GM03348 (cell line): Measurements from ENCODE around the gene LIMS1.
A peak's percentile ranks its signal among the peaks of the same experiment; 100 is the strongest.
"Not testable (repeated sequence)": the region's sequence is repeated elsewhere in the genome, so short reads cannot be mapped to it uniquely, and the experiment has no call there.

Experiments
- DNase-seq: peaks from one replicate; pipeline ENCODE4 v3.0.0; 2012; ENCODE audit warnings: low spot score

LIMS1 gene

DNA sequence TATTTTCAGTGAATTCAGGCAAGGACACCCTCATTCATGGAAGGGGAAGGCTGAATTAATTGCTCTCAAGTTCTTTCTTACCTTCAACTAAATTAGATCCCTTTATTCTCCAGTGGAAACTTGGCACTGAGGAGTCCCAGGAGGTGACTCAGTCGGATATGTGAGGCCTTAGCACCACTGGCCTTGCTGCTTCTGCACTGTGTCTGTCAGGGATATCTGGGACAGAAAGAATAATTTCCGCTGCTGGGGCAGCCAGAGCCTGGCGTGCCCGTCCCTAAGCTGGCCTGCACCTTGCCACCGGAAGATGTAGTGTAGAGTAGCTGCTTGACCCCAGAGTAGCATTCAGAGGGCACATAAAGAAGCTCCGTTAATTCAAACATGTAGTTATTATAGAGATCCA, 53.4 kb downstream of the LIMS1 start:
- DNase-seq = peak; percentile 58

DNA sequence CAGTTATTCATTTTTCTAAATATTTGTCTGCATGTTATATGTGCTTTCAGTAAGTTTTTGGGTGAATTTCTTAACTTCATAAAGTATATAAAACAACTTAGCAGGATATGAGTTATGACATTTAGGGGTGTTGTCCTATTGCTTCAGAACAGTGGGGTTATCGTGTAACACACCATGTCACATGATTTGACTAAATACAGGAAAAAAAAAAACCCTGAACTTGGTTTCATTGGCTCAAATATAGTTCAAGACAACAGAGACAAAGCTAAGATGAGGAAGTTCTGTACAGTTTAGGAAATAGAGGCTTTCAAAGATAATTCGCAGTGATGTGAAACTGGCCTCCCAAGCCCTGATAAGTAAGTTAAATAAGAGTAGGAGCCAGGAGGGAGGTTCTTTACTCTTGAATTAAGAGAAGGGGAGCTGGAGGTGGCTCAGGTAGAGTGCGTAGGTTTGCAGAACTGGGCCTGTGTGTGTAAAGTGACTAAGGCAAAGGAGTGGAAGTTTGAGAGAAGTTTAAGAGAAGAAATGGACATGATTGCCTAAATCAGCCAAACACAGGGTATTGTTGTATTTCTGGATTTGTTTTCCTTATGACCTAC, 53.9 kb downstream of the LIMS1 start:
- no peak for DNase-seq

DNA sequence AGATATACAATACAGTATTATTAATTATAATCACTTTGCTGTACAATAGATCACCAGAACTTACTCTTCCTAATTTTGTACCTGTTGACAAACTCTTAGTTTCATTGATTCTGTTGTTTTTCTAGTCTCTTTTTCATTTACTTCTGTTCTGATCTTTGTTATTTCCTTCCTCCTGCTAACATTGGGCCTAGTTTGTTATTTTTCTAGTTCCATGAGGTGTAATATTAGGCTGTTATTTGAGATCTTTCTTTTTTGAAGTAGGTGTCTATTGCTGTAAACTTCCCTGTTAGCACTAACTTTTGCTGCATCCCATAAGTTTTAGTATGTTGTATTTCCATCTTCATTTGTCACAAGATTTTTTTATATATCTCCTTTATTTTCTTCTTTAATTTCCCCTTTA, 55.1 kb downstream of the LIMS1 start:
- DNase-seq = no peak

DNA sequence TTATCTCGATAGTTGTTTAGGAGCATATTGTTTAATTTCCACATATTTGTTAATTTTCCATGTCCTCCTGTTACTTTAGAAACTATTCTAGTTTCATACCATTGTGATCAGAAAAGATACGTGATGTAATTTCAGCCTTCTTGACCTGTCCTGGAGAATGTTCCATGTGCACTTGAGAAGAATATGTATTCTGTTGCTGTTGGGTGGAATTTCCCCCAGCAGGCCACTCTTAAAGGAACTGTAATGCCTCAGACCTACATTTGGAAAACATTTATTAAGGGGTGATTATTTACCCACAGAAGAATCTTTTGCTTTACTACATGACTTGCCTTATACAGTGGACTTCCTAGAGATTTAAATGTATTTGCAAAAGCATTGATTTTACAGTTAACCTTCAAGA, 55.5 kb downstream of the LIMS1 start:
- no peak for DNase-seq

DNA sequence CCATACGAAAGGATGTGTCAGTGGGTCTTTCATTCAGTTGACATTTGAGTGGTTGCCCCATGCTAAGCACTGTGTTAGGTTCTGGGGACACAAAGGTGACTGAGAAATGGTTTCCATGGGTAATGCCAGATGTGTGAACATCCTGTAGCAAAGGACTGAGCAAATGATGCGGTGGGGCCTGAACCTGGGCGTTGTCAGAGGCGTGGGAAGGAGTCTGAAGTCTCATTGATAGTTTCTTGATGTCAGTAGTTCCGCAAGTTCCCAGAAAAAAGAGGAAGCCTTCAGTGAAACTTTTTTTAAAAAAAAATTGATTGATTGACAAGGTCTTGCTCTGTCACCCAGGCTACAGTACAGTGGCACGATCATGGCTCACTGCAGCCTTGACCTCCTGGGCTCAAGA, 56.9 kb downstream of the LIMS1 start:
- no peak for DNase-seq

DNA sequence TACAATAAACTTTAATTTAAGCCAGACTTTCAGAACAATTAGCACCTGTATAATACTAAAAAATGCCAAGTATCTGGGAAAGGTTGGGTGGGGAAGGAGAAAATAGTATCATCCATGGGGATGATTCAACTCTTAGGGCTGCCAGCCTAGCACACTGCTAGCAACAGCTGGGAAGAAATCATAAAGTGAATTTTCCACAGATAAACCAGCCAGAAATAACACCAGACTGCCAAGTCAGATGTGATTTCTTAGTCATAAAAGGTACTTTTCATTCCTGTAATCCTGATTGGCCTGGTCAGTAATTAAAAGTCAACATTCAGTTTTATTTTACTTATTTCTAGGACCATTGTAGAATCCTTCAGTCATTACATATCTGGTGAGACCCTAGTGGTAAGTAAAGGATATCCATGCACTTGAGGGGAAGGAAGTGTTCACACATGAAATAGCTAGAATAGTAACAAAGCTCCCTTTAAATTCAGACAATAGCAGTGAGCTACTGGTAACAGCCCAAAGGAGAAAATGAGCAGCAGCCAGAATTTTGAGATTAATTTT, 59.4 kb downstream of the LIMS1 start:
- DNase-seq = peak; percentile 61

DNA sequence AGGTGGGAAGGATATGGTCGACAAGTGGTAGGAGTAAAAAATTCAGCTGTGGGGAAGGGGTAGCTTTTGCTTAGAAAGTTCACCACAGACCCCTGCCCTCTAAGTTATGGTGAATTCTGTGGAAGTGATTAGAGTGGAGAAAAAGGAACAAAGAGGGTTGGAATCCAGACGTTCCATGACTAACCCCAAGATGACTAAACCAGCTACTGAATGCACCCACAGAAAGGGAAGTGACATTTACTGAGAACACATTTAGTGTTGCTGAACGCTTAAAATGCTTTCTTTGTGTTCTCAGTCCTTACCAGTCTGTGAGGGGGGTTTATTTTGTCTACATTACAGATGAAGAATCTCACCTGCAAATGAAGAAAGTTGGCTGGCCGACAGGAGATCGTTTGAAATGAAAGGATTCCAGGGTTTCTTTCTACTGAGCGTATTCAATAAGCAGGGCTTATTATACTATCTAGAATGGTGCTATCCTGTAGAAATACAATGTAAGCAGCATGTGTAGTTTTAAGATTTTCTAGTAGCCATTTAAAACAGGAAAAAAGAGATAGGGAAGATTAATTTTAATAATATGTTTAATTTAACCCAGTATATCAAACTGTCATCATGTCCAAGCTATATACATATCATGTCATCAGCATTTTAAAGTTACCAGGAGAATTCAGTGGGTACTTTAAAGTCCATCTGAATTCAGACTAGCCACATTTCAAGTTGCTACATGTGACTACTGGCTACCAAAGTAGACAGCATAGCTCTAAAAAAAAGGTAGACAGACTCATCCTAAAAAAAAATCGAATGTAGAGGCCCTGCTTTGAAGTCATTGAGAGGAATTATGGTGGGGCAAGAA, 60.1 kb downstream of the LIMS1 start:
- peak; percentile 60 for DNase-seq

DNA sequence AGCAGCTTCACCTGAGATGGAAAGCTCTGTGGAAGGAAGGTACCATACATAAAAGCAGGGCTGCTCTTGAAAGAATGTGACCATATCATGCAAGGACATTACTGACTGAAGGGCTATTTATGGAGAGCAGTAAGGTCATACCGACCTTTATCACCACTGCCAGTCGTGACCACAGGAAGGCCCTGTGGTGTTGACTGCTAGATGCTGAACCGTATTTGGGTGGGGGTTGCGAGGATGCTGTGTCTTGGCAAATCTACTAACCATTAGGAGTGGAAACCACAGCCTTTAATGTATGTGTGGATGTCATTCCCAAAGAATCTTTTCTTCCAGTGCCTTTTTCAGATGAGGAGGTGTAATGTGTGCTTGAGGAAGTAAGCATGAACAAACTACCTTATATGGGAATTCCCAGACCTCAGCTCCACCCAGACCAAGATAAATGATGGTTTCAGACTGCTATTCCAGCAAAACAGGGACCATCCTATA, 60.8 kb downstream of the LIMS1 start:
- DNase-seq = peak; percentile 58

DNA sequence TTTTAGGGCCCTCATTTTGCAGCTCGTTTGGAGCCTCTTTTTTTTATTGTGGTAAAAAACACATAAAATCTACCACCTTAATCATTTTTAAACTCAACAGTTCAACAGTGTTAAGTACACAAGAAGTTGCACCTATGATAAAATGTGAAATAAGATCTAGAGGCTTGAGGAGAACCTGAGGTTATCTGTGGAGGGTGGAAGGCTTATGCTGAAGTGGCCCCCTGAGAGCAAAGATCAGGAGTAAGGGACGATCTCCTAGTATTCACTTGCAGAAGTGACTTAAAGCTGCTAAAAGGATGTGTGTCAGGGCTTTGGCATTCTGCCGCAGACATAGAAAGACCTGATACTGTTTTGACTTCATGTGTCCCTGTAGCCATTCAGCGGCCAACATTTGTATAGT, 61.5 kb downstream of the LIMS1 start:
- not testable (repeated sequence) for DNase-seq

DNA sequence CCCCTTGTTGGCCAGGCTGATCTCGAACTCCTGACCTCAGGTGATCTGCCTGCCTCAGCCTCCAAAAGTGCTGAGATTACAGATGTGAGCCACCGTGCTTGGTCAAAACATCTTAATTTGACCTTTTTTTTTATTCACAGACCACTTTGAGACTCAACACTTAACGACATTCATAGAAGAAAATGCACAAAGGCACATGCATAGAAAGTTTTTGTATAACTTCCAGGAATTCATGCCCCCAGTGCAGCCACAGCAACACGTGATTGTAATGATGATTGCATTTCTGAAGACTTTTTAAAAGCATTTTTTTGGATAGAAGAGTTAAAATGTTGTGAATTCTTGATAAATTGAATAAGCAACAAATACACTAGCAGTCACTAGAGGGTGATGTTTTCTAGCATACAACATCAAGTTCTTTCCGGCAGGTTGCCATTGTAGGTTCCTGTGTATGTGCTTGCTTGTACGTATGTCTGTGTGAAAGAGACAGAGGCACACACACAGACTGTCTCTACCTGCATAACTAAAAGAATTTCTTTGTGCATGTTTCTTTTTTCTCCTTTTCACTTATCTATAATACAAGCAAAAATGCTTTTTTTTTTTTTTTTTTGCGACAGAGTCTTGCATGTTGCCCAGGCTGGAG, 63.0 kb downstream of the LIMS1 start:
- not testable (repeated sequence) for DNase-seq

DNA sequence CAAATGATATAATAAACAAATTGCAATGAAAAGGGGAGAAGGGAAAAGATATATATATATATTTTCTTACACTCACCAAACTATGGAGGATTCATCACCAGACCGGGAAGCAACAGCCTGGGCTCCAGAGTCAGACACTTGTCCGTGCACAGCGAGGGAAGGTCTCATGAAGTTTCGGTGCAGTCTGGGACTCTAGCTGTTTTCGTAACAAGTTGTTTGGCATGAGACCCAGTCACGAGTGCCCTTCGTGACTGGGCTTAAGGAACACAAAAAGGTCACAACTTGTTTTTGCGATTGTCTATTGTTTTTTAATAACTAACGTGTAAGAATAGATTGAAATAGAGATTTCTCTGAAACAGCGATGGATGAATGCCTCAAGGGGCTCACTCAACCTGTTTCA, 66.9 kb downstream of the LIMS1 start:
- not testable (repeated sequence) for DNase-seq

DNA sequence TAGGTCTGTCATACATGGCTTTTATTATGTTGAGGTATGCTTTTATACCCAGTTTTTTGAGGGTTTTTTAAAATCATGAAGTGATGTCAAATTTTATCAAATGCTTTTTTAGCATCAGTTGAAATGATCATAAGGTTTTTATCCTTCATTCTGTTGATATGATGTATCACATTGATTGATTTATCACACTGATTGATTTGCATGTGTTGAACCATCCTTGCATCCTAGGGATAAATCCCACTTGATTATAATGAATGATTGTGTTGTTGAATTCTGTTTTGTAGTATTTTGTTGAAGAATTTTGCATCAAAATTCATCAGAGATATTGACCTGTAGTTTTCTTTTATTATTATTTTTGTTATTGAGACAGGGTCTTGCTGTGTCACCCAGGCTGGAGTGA, 68.2 kb downstream of the LIMS1 start:
- DNase-seq = no peak

DNA sequence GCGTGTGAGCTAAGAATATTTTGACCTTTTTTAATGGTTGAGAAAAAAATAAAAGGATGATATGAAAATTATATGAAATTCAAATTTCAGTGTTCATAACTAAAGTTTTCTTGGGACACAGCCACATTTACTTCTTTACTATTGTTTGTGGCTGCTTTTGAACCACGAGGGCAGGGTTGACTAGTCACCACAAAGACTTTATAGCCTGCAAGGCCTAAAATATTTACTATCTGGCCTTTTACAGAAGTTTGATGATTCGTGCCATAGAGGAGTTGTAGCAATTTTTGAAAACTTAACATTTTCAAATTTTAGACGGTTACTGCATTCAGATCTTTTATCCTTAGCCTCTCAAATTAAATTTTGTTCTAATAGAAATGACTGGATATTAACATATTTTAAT, 69.9 kb downstream of the LIMS1 start:
- DNase-seq = no peak

DNA sequence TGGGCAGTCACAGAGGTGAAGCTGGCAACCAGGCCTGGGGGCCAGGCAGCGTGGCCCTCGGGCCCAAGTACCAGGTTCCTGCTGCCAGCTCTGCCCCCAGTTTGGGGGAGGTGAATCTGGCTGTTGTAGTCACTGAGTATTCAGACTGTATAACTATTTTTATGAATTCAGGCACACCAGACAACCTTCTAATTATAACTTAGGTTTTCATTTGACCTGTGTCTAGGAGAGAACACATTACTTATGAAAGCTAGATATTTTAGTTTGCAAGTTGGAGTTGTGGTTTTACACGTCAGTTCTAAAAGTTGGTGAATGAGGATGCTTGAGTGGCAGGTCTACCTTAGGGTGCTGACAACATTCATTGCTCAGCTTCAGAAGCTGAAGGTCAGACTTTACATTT, 71.7 kb downstream of the LIMS1 start:
- DNase-seq = no peak

DNA sequence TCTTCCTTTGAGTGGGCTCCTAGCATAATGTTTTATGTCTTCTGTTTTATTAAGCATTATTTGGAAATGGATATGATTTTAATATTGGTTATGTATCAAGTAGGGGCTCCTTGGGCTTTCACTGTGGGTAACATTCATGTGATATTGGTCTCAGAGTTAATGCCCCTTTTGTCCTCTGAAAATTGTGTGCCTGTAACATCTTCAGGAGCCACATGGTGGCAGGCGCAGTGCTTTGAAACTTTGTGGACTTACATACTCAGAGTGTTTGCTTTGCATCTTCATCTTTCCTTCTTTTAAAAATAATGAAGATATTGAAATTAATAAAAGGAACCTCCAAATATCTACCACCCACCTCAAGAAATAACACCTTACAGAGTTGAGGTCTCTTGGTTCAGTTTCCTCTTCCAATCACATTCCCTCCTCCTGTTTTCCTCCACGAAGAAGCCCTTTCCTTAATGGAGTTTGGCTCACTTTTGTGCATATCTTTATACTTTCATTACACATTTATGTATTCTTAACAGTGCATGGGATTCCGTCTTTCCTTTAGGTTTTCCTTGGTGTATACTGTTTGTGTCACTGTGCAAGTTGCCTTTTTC, 73.5 kb downstream of the LIMS1 start:
- no peak for DNase-seq

DNA sequence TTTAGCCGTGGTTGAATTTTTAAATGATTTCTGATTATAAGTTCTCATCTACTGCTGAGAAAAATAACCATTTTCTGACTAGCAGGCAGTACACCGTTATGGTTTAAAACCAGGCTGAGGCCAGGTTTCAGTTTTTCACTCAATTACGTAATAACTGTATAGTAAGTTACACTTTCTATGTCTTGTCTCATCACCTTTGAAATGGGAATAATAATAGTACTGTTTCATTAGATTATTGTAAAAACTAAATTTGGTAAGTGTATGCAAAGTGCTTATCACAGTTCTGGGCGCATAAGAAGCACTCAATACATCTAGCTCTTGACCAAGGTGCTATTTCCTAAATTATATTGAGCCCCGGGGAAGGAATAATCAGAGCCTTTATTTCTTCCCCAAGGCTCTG, 76.8 kb downstream of the LIMS1 start:
- DNase-seq = no peak

DNA sequence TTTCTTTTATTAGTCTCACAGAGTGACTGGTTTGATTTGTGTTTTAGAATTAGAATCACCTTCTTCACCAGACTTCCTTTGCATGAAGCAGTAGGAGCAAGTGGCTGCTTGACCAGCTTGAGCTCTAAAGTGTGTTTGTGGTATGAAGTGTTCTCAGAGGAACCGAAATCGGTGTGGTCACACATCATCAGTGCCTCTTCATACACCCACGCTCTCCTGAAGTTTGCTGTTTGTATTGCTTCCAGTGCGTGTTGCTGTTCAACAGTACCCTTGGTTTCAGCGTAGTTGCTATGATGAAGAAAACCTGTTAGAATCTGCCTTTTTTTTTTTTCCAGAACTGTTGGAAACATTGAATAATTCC, 77.9 kb downstream of the LIMS1 start:
- no peak for DNase-seq

DNA sequence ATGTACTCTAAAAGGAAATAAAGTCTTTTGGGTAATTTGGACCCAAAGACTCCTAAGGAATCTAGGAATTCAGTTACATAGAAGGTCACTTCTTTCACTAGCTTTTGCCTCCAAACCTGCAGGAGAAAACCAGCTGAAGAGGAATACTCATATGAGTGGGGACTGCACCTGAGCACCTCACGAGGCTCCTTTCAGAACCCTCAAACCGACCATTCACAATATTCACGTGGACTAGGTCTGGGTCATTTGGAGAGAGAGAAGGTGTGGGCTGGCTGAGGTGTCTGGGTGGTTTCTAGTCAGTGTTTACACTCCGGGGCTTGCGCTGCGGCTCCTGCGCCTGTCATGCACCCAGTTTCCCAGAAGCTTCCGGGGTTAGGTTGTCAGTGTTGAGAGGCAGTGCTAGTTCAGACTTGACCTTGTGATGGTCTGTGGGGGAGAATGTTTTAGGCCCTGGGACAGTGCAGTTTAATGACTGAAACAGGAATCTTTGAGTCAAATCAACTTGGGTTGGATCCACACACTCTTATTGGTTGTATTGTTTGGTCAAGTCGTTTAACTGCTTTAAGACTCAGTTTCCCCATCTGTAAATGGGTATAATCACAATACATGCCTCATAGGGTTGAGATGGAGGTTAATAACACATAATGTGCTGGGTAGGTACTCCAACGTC, 78.4 kb downstream of the LIMS1 start:
- no peak for DNase-seq

DNA sequence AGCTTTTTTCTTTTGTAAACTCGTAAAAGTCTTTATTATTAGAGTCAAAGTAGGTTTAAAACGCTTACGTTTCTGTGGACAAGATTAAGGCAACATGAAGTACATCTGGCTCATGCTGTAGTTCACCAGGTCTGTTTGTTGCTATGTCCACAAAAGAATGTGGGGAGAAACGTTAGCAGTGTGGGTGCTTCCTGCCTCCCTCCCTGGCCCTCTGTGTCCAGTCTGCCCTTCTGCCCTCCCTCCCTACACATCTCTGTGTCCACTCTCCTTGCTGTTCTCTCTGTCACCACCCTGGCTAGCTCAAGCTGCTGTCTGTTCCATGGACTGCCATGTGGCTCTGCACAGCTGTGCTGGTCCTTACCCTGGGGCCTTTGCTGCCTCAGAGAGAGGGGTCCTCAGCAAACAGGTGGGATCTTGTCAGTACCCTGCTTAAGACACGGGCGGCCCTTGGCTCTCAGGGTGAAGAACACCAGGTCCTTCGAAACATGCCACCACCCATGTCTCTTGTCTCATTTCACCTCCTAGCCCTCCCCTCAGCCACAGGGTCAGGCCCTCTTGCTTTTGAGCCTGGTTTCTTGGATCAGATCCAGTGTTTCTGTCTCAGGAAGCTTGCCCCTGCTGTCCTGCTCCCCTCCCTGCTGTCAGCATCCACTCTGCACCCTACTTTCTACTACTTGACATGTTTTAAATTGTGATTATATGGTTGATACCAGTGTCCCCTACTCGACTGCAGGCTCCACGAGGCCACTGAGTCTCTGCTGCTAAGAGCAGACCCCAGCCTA, 79.2 kb downstream of the LIMS1 start:
- DNase-seq = no peak

DNA sequence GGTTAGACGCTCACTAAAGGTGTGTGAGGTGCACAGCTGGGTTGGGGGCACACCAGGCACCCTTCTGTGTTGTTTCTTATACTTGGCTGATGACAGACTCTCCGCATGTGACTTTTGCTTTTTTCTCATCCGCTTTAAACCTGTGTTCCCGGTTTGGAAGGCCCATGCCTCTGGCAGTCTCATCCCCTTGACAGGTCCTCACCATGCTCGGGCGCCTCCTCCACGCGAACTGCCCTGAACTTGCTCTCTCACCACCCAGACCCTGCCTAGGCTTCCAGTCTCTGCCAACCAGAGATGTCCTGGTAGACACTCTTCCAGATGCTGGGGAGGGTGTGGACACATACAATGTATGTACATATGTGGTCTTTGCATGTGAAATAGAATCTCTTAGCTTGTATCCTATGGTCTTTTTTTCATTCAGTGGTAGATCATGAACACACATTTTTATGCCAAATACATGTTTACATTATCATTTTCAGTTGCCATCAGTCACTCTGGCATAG, 79.8 kb downstream of the LIMS1 start:
- DNase-seq = no peak

DNA sequence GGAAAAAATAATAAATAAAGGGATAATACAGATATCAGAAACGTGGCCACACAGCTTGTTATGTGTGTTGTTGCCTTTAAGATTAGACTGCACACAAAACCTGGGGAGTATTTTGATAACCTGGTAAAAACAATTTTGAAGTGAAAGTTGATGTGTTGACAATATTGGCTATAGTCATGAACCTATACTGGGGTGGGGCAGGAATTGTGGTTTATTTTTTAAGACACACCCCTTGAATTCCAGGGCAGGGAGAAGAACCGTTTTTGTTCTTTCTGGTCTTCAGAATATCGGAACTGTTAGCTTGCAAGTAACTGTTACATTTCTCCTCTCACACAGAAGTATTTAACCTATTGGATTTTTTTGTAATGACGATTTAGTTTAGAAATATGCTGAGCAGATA, 80.4 kb downstream of the LIMS1 start:
- DNase-seq = no peak
